ENCODE measurements around the gene SLC35G2. TPM values are rescaled to one million over a fixed set of nuclear protein-coding genes. Genes with fewer than 3 reads are reported as not detected.
"Not testable (repeated sequence)": the region's sequence is repeated elsewhere in the genome, so short reads cannot be mapped to it uniquely, and the experiment has no call there.

The SLC35G2 gene
- total RNA-seq, 2 donors from 2014 or later, result 0.84 to 0.98 TPM

DNA sequence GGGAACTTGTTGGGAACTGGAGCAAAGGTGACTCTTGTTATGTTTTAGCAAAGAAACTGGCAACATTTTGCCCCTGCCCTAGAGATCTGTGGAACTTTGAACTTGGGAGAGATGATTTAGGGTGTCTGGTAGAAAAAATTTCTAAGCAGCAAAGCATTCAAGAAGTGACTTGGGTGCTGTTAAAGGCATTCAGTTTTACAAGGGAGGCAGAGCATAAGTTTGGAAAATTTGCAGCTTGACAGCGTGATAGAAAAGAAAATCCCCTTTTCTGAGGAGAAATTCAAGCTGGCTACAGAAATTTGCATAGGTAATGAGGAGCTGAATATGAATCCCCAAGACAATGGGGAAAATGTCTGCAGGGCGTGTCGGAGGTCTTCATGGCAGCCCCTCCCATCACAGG, 53.3 kb downstream of the SLC35G2 start:
- DNase-seq; ATAC-seq; intact Hi-C loops (cut with DNase I, micrococcal nuclease): not testable (repeated sequence)

DNA sequence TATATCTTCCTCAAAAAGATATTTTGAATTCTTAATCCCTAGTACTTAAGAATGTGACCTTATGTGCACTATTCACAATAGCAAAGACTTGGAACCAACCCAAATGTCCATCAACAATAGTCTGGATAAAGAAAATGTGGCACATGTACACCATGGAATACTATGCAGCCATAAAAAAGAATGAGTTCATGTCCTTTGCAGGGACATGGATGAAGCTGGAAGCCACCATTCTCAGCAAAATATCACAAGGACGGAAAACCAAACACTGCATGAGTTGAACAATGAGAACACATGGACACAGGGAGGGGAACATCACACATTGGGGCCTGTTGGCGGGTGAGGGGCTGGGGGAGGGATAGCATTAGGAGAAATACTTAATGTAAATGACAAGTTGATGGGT, 60.6 kb downstream of the SLC35G2 start:
- intact Hi-C loops (cut with DNase I, micrococcal nuclease); ATAC-seq; DNase-seq: not testable (repeated sequence)

- no peak for ATAC-seq
- intact Hi-C loops (cut with DNase I, micrococcal nuclease), result no loop called here
- DNase-seq, result no peak
Observed at GRCh38 chr3:136882571-136882970, 63.6 kb downstream of the SLC35G2 start.

DNA sequence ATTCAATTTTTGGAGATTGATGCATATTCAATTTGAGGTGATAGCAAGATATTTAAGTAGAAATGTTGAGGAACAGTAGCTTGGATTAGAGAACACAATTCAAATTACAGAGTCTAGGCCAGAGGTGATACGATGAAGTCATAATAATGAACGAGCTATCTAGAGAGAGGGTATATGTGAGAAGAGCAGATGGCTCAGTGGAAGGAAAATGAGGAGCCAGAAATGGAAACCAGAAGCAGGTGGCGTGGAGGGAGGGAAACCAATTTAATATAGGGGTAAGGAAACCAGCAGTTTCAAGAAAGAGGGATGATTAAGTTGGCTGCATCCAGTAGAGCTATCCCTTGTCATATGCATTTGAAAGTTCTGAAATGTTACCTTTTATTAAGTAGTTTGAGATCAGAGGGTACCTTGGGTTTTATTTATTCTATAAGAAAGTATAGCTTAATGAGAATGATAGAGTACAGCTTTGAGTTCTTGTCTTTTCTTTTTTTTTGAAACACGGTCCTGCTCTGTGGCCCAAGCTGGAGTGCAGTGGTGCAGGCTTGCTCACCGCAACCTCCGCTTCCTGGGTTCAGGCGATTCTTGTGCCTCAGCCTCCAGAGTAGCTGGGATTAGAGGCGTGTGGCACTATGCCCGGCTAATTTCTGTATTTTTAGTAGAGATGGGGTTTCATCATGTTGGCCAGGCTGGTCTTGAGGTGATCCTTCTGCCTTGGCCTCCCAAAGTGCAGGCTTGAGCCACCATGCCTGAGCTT, 65.2 kb downstream of the SLC35G2 start:
- intact Hi-C loops (cut with DNase I, micrococcal nuclease), result no loop called here

GRCh38 chr3:136885357-136886213, 66.7 kb downstream of the SLC35G2 start:
- ATAC-seq, result no peak
- intact Hi-C loops (cut with DNase I, micrococcal nuclease), result no loop called here
- DNase-seq, result no peak

More for the DNA sequence above, 65.2 kb downstream of the SLC35G2 start:
- ATAC-seq, result no peak
- DNase-seq, result no peak

- ATAC-seq (no peak), DNase-seq (no peak)
- intact Hi-C loops (cut with DNase I, micrococcal nuclease), result no loop called here
Observed at GRCh38 chr3:136889947-136890346, 71.0 kb downstream of the SLC35G2 start.

DNA sequence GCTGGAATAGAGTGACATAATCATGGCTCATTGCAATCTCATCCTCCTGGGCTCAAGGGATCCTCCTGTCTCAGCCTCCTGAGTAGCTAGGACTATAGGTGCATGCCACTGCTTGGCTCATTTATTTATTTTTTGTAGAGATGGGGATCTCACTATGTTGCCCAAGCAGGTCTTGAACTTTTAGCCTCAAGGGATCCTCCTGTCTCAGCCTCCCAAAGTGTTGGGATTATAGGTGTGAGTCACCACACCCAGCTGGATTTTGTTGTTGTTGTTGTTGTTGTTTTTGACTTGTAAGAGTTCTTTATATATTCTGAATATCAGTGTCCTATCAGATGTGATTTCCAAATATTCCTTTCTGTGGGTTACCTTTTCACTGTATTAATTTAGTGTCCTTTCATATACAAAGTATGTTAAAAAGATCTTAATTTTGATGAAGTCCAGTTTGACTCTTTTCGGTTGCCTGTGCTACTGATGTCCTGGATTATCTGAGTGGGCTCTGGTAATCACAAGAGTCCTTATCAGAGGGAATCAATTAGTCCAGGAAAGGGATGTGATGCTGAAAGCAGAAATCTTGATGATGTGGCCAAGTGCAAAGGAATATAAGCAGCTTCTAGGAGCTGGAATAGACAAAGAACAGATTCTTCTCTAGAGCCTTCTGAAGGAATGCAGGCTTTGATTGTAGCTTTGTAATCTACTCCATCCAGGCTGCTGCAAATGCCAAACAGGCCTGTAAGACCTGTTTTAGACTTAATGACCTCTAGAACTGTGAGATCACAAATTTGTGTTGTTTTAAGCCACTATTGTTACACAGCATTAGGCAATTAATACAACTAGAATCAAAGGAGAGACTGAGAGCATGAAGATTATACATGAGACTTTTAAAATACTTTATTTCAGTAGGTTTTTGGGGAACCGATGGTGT, 73.3 kb downstream of the SLC35G2 start:
- DNase-seq (no peak), ATAC-seq (no peak)
- intact Hi-C loops (cut with DNase I, micrococcal nuclease), result no loop called here

DNA sequence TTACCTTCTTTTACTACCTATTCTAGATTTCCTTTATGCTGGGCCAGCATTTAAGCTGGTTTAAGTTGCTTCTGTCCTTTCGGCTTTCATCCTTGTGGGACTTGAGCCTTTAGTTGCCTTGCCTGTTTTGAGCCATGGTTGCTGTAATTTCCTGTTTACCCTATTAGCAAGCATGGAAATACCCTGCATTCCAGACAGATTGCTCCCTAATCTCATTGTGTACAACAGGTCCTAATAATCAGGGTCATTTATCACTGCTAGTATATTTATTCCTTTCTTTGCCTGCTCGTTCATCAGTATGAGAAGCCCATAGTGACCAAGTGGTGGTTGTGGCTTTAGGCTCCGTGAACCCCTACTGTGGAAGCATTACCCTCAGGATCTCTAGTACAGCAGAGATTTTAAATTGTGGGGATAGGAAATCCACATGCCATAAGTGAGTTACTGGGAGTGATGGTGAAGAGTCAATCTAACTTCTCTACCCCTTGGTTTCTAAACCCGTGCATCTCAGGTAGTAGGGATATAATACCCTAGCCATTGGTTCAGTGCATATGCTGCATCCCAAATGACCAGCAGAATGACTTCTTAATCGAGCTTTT, 75.0 kb downstream of the SLC35G2 start:
- intact Hi-C loops (cut with DNase I, micrococcal nuclease), result no loop called here
- DNase-seq, result no peak
- ATAC-seq, result no peak

DNA sequence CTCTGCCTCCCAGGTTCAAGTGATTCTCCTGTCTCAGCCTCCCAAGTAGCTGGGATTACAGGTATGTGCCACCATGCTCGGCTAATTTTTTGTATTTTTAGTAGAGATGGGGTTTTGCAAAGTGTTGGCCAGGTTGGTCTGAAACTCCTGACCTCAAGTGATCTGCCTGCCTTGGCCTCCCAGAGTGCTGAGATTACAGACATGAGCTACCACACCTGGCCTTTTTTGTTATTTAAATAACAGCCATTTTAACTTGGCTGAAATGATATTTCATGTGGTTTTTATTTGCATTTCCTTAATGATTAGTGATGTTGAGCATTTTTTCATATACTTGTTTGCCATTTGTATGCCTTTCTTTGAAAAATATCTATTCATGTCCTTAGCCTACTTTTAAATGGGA, 78.2 kb downstream of the SLC35G2 start:
- ATAC-seq; intact Hi-C loops (cut with DNase I, micrococcal nuclease); DNase-seq: not testable (repeated sequence)

GRCh38 chr3:136898549-136898948, 79.6 kb downstream of the SLC35G2 start:
- DNase-seq (no peak), ATAC-seq (peak; percentile 40)
- intact Hi-C loops (cut with DNase I, micrococcal nuclease), result no loop called here

- ATAC-seq (peak; percentile 11), DNase-seq (no peak)
- intact Hi-C loops (cut with DNase I, micrococcal nuclease), result no loop called here
Observed at GRCh38 chr3:136898954-136899353, 80.0 kb downstream of the SLC35G2 start.

DNA sequence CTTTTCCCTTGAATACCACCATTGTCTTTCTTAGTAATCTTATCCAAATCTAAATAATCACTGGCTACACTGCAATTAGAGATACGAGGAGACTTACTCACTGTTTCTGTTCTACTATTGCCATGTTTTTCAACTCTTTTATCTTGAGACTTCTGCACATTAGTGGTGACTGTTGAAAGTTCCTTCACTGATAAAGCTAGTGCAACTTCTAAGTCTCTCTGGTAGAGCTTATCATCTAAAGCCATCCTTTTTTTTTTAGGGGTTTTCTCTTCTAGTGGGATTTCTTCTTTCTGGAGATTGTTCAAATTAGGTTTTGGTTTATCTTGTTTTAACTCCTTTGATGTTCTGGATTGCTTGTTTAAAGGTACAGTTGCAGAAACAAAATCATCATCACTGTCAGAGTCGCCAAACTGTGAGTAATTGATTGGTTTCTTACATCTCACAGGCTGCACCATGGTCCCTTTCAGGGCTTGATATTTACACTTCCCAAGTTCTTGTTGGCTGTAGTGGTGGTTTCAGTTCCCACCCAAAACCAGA, 80.8 kb downstream of the SLC35G2 start:
- DNase-seq, result no peak
- no peak for ATAC-seq
- intact Hi-C loops (cut with DNase I, micrococcal nuclease), result no loop called here

- intact Hi-C loops (cut with DNase I, micrococcal nuclease); DNase-seq: not testable (repeated sequence)
- peak; percentile 52 for ATAC-seq
Observed at GRCh38 chr3:136900694-136901093, 81.8 kb downstream of the SLC35G2 start.

- no peak for DNase-seq
- ATAC-seq, result no peak
- intact Hi-C loops (cut with DNase I, micrococcal nuclease), result no loop called here
Observed at GRCh38 chr3:136901391-136901790, 82.5 kb downstream of the SLC35G2 start.

DNA sequence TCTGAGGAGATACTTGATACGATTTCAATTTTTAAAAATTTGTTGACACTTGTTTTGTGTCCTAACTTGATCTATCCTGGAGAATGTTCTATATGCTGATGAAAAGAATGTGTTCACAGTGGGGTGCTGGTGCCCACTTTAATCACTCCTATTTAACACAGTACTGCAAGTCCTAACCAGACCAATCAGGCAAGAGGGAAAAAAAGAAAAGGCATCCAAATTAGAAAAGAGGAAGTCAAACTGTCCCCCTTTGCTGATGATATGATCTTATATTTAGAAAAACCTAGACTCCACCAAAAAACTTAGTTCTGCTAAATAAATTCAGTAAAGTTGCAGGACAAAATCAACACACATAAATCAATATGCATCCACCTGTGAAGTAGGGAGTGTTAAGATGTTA, 83.6 kb downstream of the SLC35G2 start:
- ATAC-seq; intact Hi-C loops (cut with DNase I, micrococcal nuclease); DNase-seq: not testable (repeated sequence)

- ATAC-seq (no peak), DNase-seq (no peak)
- intact Hi-C loops (cut with DNase I, micrococcal nuclease), result no loop called here
Observed at GRCh38 chr3:136903899-136904298, 85.0 kb downstream of the SLC35G2 start.

- ATAC-seq (no peak), DNase-seq (no peak)
- intact Hi-C loops (cut with DNase I, micrococcal nuclease), result no loop called here
Observed at GRCh38 chr3:136904746-136905145, 85.8 kb downstream of the SLC35G2 start.
